ENCODE data around the gene HOXA2.
A peak's percentile ranks its signal among the peaks of the same experiment; 100 is the strongest.

The HOXA2 gene

DNA sequence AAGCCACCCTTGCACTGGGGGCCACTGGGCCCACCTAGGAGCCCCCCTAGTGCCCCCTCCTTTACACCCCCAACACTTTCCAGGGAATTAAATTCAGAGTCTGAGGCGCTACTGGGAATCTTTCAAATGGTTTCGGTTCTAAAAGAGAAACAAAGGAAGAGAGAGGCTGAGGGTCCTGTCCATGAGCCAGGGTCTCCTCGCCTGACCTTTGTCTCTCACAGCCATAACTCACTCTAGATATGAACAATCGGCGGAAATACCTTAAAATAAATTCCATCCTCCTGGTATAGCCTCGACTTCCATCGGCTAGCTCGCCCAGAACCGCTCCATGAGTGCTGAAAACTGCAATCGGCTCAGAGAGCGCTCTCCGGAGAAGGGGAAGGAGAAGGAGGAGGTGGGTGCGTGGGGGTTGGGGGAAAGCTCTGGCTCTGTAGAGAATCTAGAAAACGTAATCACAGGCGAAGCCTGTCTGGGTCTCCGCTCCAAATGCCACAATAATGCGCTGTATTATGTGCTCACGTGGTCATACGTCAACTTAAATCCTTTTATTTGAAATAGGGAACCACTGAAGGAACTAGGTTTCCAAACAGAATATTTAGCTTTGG is 15.5 kb upstream of the HOXA2 start:
- peaks cover 49 to 84% of the 10 kb centered on the region in 2 donors for H3K4me1 ChIP-seq (ENCODE audit: control insufficient read depth in 2 of 2, insufficient read depth in 2 of 2, low read length in 2 of 2)
- peak overlapping the region; percentile 88 to 92 for H3K27ac ChIP-seq (ENCODE audit: low read depth in 2 of 2, low read length in 2 of 2)
- peak overlapping the region; percentile 17 to 86 for H3K9ac ChIP-seq (ENCODE audit: low read depth in 1 of 2, low read length in 2 of 2)
- no peaks in the 10 kb centered on the region for H3K27me3 ChIP-seq (ENCODE audit: control insufficient read depth in 2 of 2, insufficient read depth in 2 of 2, low read length in 2 of 2)
- H3K9me3 ChIP-seq (ENCODE audit: control insufficient read depth in 2 of 2, low read length in 2 of 2) = no peaks in the 10 kb centered on the region
- H3K36me3 ChIP-seq (ENCODE audit: control insufficient read depth in 2 of 2, insufficient read depth in 2 of 2, low read length in 2 of 2) = peaks cover 0 to 2% of the 10 kb centered on the region in 2 donors
- H3K4me3 ChIP-seq (ENCODE audit: low read length in 2 of 2) = peak overlapping the region; percentile 57 to 69

DNA sequence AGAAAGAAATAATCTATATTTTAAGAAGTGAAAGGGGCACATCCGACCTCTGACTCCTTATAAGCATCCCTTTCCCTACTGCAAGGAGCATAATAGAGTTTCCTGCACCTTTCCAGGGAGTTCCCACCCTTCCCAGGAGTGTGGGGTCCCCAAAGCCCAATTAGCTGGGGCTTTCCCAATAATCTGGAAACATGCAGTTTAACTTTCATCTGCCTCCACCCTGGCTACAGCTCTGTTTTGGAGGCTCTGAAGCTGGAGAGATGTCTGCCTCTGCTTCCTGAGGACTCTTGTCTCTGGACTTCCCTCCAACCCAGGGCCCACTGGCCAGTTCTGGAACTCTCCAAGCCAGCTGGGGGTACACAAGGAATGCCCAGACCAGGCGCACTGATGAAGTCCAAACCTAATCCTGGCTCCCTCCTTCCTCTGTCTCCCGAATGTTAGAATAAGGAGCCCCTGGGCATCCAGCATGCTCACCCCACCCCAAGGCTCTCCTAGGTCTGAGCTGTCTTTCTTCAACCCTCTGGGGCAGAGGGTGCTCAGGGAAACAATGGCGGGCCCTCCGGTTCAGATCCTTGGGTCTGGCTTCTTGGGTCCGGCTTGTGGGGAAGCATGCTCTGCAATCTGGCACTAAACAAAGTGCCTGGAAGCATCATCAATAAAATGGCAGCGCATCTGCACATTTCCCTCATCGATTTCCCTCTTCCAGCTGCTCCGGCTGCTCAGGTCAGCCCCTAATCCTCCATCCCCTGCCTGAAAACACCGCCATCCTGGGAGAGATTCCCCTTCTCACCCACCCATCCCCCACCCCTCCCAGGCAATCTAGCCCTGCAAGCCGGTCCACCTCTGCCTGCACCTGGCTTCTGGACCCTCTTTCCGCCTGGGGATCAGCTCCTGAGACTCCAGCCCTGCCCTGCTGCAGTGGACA is 14.7 kb upstream of the HOXA2 start:
- H3K4me1 ChIP-seq (ENCODE audit: control insufficient read depth in 2 of 2, insufficient read depth in 2 of 2, low read length in 2 of 2) = peaks cover 54 to 79% of the 10 kb centered on the region in 2 donors
- H3K27me3 ChIP-seq (ENCODE audit: control insufficient read depth in 2 of 2, insufficient read depth in 2 of 2, low read length in 2 of 2) = no peaks in the 10 kb centered on the region
- no peaks in the 10 kb centered on the region for H3K9me3 ChIP-seq (ENCODE audit: control insufficient read depth in 2 of 2, low read length in 2 of 2)
- peak overlapping the region; percentile 88 to 92 for H3K27ac ChIP-seq (ENCODE audit: low read depth in 2 of 2, low read length in 2 of 2)
- peaks cover 0 to 2% of the 10 kb centered on the region in 2 donors for H3K36me3 ChIP-seq (ENCODE audit: control insufficient read depth in 2 of 2, insufficient read depth in 2 of 2, low read length in 2 of 2)
- peak overlapping the region; percentile 63 to 86 for H3K9ac ChIP-seq (ENCODE audit: low read depth in 1 of 2, low read length in 2 of 2)
- peak overlapping the region; percentile 57 to 69 for H3K4me3 ChIP-seq (ENCODE audit: low read length in 2 of 2)

GRCh38 chr7:27116031-27116961 is 13.8 kb upstream of the HOXA2 start:
- Histone ChIP-seq H3K4me1 (ENCODE audit: control insufficient read depth in 2 of 2, insufficient read depth in 2 of 2, low read length in 2 of 2) (peaks cover 61 to 77% of the 10 kb centered on the region in 2 donors), H3K9ac (ENCODE audit: low read depth in 1 of 2, low read length in 2 of 2) (peak overlapping the region; percentile 75 to 86)

DNA sequence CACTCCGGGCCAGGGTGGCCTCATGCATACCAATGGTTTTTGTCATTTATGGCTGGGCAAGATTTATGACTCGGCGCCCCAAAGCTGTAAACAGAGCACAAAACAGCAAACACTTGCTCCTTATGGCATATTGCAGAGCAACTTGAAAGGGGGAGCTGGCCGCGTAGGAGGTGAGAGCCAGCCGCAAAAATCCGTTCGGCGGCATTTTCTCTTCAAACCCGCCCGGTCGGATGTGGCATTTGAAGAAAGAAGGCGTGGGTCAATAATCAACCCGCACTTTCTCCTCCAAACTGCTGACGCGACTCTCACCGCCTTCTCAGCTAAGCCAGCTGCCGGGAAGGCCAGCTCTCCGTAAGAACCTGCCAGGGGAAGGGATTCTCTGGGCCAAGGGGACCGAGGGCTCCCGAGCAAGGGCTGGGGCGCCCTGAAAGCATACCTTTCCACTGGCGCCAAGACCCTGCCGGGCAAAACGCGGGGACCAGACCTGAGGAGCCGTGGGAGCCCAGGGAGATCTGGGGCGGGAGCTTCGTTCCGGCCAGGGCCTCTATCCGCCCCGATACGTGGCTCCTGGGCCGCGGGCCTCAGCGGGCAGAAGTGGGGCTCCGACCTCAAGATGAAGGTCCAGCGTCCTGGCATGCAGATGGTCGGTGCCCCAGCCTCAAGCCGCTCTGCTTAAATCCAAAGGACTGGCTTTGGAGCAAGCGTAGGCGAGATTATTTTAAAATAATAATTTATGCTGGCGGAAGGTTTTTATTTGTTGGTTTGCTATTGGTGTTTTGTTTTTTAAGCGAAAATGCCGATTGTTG is 12.9 kb upstream of the HOXA2 start:
- peaks cover 62 to 77% of the 10 kb centered on the region in 2 donors for H3K4me1 ChIP-seq (ENCODE audit: control insufficient read depth in 2 of 2, insufficient read depth in 2 of 2, low read length in 2 of 2)
- H3K9ac ChIP-seq (ENCODE audit: low read depth in 1 of 2, low read length in 2 of 2) = peak overlapping the region; percentile 75 to 86
- H3K36me3 ChIP-seq (ENCODE audit: control insufficient read depth in 2 of 2, insufficient read depth in 2 of 2, low read length in 2 of 2) = peaks cover 0 to 2% of the 10 kb centered on the region in 2 donors
- H3K4me3 ChIP-seq (ENCODE audit: low read length in 2 of 2) = peak overlapping the region; percentile 68 to 69
- H3K27me3 ChIP-seq (ENCODE audit: control insufficient read depth in 2 of 2, insufficient read depth in 2 of 2, low read length in 2 of 2) = no peaks in the 10 kb centered on the region
- no peaks in the 10 kb centered on the region for H3K9me3 ChIP-seq (ENCODE audit: control insufficient read depth in 2 of 2, low read length in 2 of 2)
- H3K27ac ChIP-seq (ENCODE audit: low read depth in 2 of 2, low read length in 2 of 2) = peak overlapping the region; percentile 88 to 92

More at GRCh38 chr7:27116031-27116961, 13.8 kb upstream of the HOXA2 start:
- Histone ChIP-seq H3K36me3 (ENCODE audit: control insufficient read depth in 2 of 2, insufficient read depth in 2 of 2, low read length in 2 of 2) (peaks cover 0 to 2% of the 10 kb centered on the region in 2 donors), H3K4me3 (ENCODE audit: low read length in 2 of 2) (peak overlapping the region; percentile 68 to 69), H3K27ac (ENCODE audit: low read depth in 2 of 2, low read length in 2 of 2) (peak overlapping the region; percentile 88 to 92), H3K27me3 (ENCODE audit: control insufficient read depth in 2 of 2, insufficient read depth in 2 of 2, low read length in 2 of 2) (no peaks in the 10 kb centered on the region), H3K9me3 (ENCODE audit: control insufficient read depth in 2 of 2, low read length in 2 of 2) (no peaks in the 10 kb centered on the region)

- H3K4me1 ChIP-seq (ENCODE audit: control insufficient read depth in 2 of 2, insufficient read depth in 2 of 2, low read length in 2 of 2) = peaks cover 63 to 78% of the 10 kb centered on the region in 2 donors
These were observed 12.4 kb upstream of the HOXA2 start for GRCh38 chr7:27114881-27115220.

DNA sequence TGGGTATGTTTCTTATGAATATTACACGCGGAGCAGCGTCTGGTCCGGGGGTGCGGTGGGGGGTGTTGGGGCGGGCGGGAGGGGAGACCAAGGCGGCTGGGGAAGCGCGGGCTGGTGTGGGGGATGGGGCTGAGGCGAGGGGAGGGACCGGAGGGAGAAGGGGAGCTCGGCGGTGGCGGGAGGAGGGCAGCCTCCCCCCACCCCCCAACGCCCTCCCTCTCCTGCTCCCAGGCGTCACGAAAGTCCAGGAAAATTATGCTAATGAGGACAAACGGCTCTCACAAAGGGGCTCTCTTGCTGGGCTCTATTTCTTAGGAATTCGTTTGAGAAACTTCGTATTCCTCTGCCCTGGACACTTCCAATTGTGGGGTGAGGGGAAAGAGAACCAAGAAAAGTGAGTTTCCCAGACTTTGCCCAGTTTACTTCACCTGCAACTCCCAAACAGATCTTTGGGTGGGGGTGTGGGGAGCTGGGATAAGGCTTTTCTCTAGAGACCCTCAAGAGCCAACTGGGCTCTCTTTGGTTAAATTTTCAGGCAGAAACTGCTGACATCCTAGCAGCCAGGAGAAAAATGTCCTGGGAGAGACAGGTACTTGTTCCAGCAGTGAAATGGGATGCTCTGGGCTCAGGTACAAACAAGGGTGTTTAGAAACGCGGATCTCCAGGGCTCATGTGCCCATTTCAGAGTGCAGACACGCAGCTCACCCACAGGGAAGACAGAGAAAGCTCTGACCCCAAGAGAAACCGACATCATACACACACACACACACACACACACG is 11.7 kb upstream of the HOXA2 start:
- Histone ChIP-seq H3K27ac (ENCODE audit: low read depth in 2 of 2, low read length in 2 of 2) (peak overlapping the region; percentile 84 to 88), H3K4me3 (ENCODE audit: low read length in 2 of 2) (peak overlapping the region; percentile 56 to 61), H3K9me3 (ENCODE audit: control insufficient read depth in 2 of 2, low read length in 2 of 2) (no peaks in the 10 kb centered on the region), H3K36me3 (ENCODE audit: control insufficient read depth in 2 of 2, insufficient read depth in 2 of 2, low read length in 2 of 2) (peaks cover 3 to 7% of the 10 kb centered on the region in 2 donors), H3K27me3 (ENCODE audit: control insufficient read depth in 2 of 2, insufficient read depth in 2 of 2, low read length in 2 of 2) (no peaks in the 10 kb centered on the region), H3K9ac (ENCODE audit: low read depth in 1 of 2, low read length in 2 of 2) (peak overlapping the region; percentile 68 to 84), H3K4me1 (ENCODE audit: control insufficient read depth in 2 of 2, insufficient read depth in 2 of 2, low read length in 2 of 2) (peaks cover 66 to 78% of the 10 kb centered on the region in 2 donors)

More at GRCh38 chr7:27114881-27115220, 12.4 kb upstream of the HOXA2 start:
- peak overlapping the region; percentile 88 to 92 for H3K27ac ChIP-seq (ENCODE audit: low read depth in 2 of 2, low read length in 2 of 2)
- H3K36me3 ChIP-seq (ENCODE audit: control insufficient read depth in 2 of 2, insufficient read depth in 2 of 2, low read length in 2 of 2) = peaks cover 2 to 3% of the 10 kb centered on the region in 2 donors
- peak overlapping the region; percentile 75 to 86 for H3K9ac ChIP-seq (ENCODE audit: low read depth in 1 of 2, low read length in 2 of 2)
- H3K27me3 ChIP-seq (ENCODE audit: control insufficient read depth in 2 of 2, insufficient read depth in 2 of 2, low read length in 2 of 2) = no peaks in the 10 kb centered on the region
- H3K4me3 ChIP-seq (ENCODE audit: low read length in 2 of 2) = peak overlapping the region; percentile 68 to 69
- no peaks in the 10 kb centered on the region for H3K9me3 ChIP-seq (ENCODE audit: control insufficient read depth in 2 of 2, low read length in 2 of 2)

DNA sequence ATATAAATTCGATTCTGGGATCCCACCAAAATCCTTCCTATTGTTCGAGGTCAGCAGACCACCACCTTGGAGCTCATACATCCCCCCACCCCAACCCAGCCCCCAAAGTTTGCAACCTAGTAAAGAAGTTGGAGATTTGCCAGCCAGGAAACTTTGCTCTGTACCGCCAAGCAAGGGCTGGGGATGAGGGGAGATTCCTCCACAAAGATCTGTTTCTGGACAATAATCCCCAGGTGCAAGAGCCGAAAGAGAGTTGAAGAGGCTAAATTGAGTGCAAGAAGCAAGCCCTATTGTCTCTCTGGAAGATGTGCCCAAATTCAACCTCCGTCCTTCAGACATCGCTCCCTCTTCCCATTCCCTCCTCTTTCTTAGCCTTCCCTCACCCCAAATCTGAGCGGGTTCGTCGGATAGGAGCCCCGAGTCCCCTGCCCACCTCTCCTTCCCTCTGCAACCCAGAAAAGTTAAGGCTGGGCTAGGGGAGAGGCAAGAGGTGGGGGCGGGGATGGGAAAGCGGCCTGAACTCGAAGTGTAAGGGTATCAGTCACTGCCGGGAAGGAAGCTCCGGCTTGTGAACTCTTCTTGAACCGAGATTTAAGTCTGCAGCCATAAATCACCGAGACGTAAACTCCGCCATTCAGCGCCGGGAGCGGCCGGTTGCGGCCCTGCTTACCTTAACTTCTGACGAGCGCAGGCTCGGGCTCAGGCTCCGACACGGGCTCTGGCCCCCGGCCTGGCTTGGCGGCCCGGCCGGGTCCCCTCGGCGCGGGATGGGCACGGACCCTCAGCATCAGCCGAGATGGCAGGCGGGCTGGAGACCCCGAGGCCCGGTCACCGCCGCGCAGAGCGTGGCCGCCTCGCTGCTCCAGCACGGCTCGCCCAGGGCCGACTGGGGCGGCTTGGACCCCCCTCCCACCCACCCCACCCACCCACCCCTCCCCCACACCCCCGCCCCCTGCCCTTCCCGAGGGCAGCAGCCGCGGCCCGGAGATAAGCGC is 10.8 kb upstream of the HOXA2 start:
- peak overlapping the region; percentile 84 to 88 for H3K27ac ChIP-seq (ENCODE audit: low read depth in 2 of 2, low read length in 2 of 2)
- H3K4me1 ChIP-seq (ENCODE audit: control insufficient read depth in 2 of 2, insufficient read depth in 2 of 2, low read length in 2 of 2) = peaks cover 63 to 79% of the 10 kb centered on the region in 2 donors
- peaks cover 3 to 10% of the 10 kb centered on the region in 2 donors for H3K36me3 ChIP-seq (ENCODE audit: control insufficient read depth in 2 of 2, insufficient read depth in 2 of 2, low read length in 2 of 2)
- H3K4me3 ChIP-seq (ENCODE audit: low read length in 2 of 2) = peak overlapping the region; percentile 65
- peak overlapping the region; percentile 65 to 71 for H3K9ac ChIP-seq (ENCODE audit: low read depth in 1 of 2, low read length in 2 of 2)
- no peaks in the 10 kb centered on the region for H3K9me3 ChIP-seq (ENCODE audit: control insufficient read depth in 2 of 2, low read length in 2 of 2)
- no peaks in the 10 kb centered on the region for H3K27me3 ChIP-seq (ENCODE audit: control insufficient read depth in 2 of 2, insufficient read depth in 2 of 2, low read length in 2 of 2)

DNA sequence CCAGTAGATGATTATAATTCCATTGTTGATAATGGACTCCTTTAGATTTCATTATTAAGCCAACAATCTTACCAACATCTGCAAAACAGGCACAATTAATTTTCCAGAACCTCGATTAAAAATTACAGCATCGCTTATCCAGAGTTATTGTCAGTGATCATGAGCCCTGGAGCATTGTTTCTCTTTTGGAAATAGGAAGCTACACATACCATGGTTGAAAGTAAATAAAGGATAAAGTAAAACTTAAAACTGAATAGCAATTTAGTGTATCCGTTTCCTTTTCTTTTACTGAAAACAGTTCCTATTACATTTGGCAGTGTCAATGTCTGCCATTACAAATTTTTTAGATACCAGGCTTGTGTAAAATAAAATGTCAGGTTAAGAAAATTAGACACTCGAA is 9.9 kb upstream of the HOXA2 start:
- Histone ChIP-seq H3K27ac (ENCODE audit: low read depth in 2 of 2, low read length in 2 of 2) (peak overlapping the region; percentile 73 to 79), H3K36me3 (ENCODE audit: control insufficient read depth in 2 of 2, insufficient read depth in 2 of 2, low read length in 2 of 2) (peaks cover 3 to 10% of the 10 kb centered on the region in 2 donors), H3K4me3 (ENCODE audit: low read length in 2 of 2) (no peak overlapping the region), H3K9me3 (ENCODE audit: control insufficient read depth in 2 of 2, low read length in 2 of 2) (no peaks in the 10 kb centered on the region), H3K27me3 (ENCODE audit: control insufficient read depth in 2 of 2, insufficient read depth in 2 of 2, low read length in 2 of 2) (no peaks in the 10 kb centered on the region), H3K9ac (ENCODE audit: low read depth in 1 of 2, low read length in 2 of 2) (peak overlapping the region in 1 of 2 donors; percentile 10), H3K4me1 (ENCODE audit: control insufficient read depth in 2 of 2, insufficient read depth in 2 of 2, low read length in 2 of 2) (peaks cover 62 to 77% of the 10 kb centered on the region in 2 donors)

Data from mucosa of rectum (tissue), 2 donors.